ENCODE results near the gene PRXL2A.

The PRXL2A gene

GRCh38 chr10:80461208-80462183, 53.1 kb downstream of the PRXL2A start:
- H3K4me3 ChIP-seq (ENCODE audit: low read depth, low read length), result no peak overlapping the region
- TF ChIP-seq, protein P1, sequence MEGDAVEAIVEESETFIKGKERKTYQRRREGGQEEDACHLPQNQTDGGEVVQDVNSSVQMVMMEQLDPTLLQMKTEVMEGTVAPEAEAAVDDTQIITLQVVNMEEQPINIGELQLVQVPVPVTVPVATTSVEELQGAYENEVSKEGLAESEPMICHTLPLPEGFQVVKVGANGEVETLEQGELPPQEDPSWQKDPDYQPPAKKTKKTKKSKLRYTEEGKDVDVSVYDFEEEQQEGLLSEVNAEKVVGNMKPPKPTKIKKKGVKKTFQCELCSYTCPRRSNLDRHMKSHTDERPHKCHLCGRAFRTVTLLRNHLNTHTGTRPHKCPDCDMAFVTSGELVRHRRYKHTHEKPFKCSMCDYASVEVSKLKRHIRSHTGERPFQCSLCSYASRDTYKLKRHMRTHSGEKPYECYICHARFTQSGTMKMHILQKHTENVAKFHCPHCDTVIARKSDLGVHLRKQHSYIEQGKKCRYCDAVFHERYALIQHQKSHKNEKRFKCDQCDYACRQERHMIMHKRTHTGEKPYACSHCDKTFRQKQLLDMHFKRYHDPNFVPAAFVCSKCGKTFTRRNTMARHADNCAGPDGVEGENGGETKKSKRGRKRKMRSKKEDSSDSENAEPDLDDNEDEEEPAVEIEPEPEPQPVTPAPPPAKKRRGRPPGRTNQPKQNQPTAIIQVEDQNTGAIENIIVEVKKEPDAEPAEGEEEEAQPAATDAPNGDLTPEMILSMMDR (IDR thresholded peaks at IDR 0.05; ENCODE audit: insufficient read depth, low read length, missing control alignments), result no peak
- CTCF ChIA-PET, result interaction anchor here (0.9 to 33.8 kb wide), 4 partner anchors 14 to 44 kb away, joined by 3 to 717 read pairs (median 12); no protein-coding TSS in a partner anchor
- POLR2A ChIA-PET, result interaction anchor here (0.8 kb wide), 1 partner anchor 48 kb away, joined by 3 read pairs; no protein-coding TSS in a partner anchor
- DNase-seq (ENCODE audit: low read depth, low spot score), result no peak

DNA sequence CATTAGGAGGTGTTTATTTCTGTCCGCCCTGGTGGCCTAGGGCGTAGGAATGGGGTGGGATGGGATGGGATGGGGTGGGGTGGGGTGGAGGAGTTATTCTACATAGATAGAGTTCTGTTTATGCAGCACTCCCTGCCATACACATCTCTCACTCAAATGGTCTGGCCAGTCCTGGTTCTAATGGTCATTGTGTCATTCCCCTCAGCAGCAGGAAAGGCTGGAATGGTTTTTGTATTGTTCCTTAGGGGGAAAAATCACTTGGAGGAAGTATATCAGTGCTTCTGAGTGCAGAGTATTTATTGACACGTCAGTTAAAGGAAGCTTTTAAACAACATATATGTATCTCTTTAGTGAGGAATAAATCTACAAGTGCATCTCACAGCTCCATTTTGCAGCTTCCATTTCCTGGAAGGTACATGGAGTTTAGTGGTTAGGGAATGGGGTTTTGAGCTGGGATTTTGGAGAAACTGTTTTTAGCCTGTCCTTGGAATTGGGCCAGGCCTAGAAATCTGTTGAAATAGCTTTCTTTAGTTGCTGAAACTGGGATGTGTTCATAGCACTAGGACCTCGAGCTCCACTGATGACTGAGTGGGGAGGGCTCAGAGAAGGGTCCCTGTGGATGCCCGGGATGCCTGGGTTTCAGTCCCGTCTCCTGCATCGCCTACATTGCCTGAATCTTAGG, 54.1 kb downstream of the PRXL2A start:
- CTCF ChIA-PET, result interaction anchor here (0.9 to 33.8 kb wide), 4 partner anchors 10 to 43 kb away, joined by 3 to 717 read pairs (median 13); no protein-coding TSS in a partner anchor
- no peak for DNase-seq (ENCODE audit: low read depth, low spot score)
- TF ChIP-seq, protein P1 (IDR thresholded peaks at IDR 0.05; ENCODE audit: insufficient read depth, low read length, missing control alignments), result no peak
- peak overlapping the region; percentile 32 for H3K4me3 ChIP-seq (ENCODE audit: low read depth, low read length)
- POLR2A ChIA-PET, result no interaction called here

- no peak for DNase-seq (ENCODE audit: low read depth, low spot score)
- H3K4me3 ChIP-seq (ENCODE audit: low read depth, low read length), result peak overlapping the region; percentile 32
- TF ChIP-seq, protein P1 (IDR thresholded peaks at IDR 0.05; ENCODE audit: insufficient read depth, low read length, missing control alignments), result no peak
- CTCF ChIA-PET, result interaction anchor here (2.4 to 33.8 kb wide), 3 partner anchors 9 to 43 kb away, joined by 9 to 717 read pairs (median 17); no protein-coding TSS in a partner anchor
- POLR2A ChIA-PET, result no interaction called here
Observed at GRCh38 chr10:80462981-80463741, 54.8 kb downstream of the PRXL2A start.

DNA sequence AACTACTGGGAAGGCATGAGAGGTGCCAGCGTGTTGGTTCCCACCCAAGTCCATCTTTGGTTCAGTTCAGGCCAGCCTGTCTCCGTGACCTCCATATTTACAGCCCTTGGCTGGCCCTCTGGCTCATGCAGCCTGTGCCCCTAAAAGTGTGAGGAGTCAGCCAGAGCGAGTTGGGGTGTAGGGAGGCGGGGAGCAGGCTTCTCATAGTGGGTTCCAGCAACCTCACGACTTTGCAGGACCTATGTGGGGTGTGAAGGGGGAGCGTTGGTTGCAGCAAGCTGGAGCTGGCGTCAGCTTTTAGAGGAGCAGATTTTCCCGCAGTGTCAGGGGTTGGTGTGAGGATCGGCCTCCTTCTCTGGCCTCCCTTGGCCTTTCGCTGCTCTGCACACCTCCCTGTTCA, 55.5 kb downstream of the PRXL2A start:
- CTCF ChIA-PET, result interaction anchor here (2.4 to 33.8 kb wide), 3 partner anchors 8 to 42 kb away, joined by 9 to 717 read pairs (median 17); no protein-coding TSS in a partner anchor
- DNase-seq (ENCODE audit: low read depth, low spot score), result no peak
- POLR2A ChIA-PET, result interaction anchor here (1.0 kb wide), 1 partner anchor 35 kb away, joined by 3 read pairs; no protein-coding TSS in a partner anchor
- no peak overlapping the region for H3K4me3 ChIP-seq (ENCODE audit: low read depth, low read length)
- TF ChIP-seq, protein P1 (IDR thresholded peaks at IDR 0.05; ENCODE audit: insufficient read depth, low read length, missing control alignments), result no peak

DNA sequence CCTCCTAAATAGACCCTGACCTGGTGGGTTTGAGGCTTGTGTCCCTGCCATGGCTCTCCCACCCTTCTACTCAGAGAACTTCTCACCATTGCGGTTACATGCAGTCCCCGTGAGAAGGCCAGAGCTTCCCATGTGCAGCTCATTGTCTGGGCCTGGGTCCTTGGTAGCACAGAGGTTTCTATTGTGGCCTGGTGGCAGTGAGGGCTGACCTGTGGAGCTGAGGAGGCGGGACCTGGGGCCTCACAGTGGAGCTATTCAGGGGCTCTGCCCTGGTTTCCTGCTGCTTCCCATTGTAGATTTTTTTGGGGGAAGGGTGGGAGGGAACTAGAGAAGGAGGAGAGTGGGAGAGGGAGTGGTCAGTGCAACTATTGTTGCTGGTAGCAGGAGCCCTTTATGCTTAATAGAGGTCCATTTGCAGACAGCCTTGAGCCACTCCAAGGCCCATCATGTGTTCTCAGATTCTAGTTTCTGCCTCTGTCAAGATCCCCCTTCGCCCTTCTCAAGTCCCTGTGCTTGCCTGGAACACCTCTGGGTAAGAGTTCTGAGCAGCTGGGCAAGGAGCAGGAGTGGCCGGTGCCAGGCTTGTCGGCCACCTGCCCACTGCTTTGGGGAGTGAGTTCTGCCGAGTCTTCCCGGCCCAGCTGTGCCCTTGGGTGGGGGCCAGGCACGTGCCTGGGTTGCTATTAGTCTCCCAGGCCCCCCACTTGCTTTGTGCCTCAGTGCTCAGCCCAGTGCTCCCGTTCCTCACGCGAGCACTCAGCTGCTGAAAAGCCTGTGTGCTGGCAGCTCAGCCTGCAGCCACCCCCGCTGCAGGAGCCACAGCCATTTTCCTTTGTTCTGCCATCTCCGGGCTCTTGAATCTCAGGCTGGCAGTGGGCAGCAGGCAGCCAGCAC, 56.5 kb downstream of the PRXL2A start:
- TF ChIP-seq, protein P1 (IDR thresholded peaks at IDR 0.05; ENCODE audit: insufficient read depth, low read length, missing control alignments), result no peak
- POLR2A ChIA-PET, result interaction anchor here (1.0 kb wide), 1 partner anchor 34 kb away, joined by 3 read pairs; no protein-coding TSS in a partner anchor
- DNase-seq (ENCODE audit: low read depth, low spot score), result no peak

More for the DNA sequence above, 56.5 kb downstream of the PRXL2A start:
- CTCF ChIA-PET, result interaction anchor here (0.9 to 33.8 kb wide), 4 partner anchors 7 to 41 kb away, joined by 4 to 717 read pairs (median 13); no protein-coding TSS in a partner anchor
- no peak overlapping the region for H3K4me3 ChIP-seq (ENCODE audit: low read depth, low read length)

Data from AG04449 (cell line).